HFF-Myc (cell line): Measurements from ENCODE around the gene RTF2.

ENCODE experiments used
- DNase-seq: peaks from one replicate; pipeline ENCODE4 v3.0.0-alpha.2; 2011; ENCODE audit warnings: low read depth; ENCODE audit errors: extremely low read depth
- H3K4me3 ChIP-seq: replicated peaks from 2 replicates; pipeline ENCODE4 v1.5.1; 2011; ENCODE audit warnings: low read depth, mild to moderate bottlenecking, control low read depth, low read length
- CTCF ChIP-seq: IDR thresholded peaks from 2 replicates; pipeline ENCODE4 v1.5.1; 2012; ENCODE audit warnings: mild to moderate bottlenecking, low read depth, low read length, control low read depth; ENCODE audit errors: missing control alignments

Gene RTF2

GRCh38 chr20:56453352-56453751 lies 15.1 kb upstream of the RTF2 start:
- no peak overlapping the region for H3K4me3 ChIP-seq
- no peak for DNase-seq
- TF ChIP-seq CTCF = no peak

DNA sequence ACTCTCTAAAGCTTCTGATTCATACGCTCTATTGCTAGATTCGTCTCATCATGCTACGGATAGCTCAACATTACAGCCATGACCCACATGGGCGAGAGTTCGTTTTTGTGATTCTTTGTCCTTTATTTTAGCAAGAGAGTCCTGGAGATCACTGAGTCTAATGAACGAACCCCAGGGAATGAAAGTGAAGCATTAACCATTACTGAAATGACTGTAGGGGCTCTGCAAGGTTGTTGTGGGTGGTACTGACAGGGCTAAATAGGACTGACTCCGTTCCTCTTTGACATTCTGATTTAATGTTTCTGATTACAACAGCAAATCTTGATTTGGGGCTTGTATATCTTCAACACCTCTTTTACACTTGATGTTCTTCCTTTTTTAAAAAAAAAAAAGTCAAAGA lies 13.7 kb upstream of the RTF2 start:
- DNase-seq = no peak
- TF ChIP-seq CTCF = no peak
- H3K4me3 ChIP-seq = no peak overlapping the region

GRCh38 chr20:56458206-56458821 lies 10.1 kb upstream of the RTF2 start:
- DNase-seq = no peak
- no peak overlapping the region for H3K4me3 ChIP-seq
- no peak for TF ChIP-seq CTCF

- no peak overlapping the region for H3K4me3 ChIP-seq
- DNase-seq = no peak
- TF ChIP-seq CTCF = no peak
Observed at GRCh38 chr20:56460459-56460858, 8.0 kb upstream of the RTF2 start.

GRCh38 chr20:56461576-56461975 lies 6.9 kb upstream of the RTF2 start:
- no peak overlapping the region for H3K4me3 ChIP-seq
- TF ChIP-seq CTCF = no peak
- DNase-seq = no peak

- DNase-seq = no peak
- TF ChIP-seq CTCF = no peak
- no peak overlapping the region for H3K4me3 ChIP-seq
Observed at GRCh38 chr20:56463428-56463827, 5.0 kb upstream of the RTF2 start.

DNA sequence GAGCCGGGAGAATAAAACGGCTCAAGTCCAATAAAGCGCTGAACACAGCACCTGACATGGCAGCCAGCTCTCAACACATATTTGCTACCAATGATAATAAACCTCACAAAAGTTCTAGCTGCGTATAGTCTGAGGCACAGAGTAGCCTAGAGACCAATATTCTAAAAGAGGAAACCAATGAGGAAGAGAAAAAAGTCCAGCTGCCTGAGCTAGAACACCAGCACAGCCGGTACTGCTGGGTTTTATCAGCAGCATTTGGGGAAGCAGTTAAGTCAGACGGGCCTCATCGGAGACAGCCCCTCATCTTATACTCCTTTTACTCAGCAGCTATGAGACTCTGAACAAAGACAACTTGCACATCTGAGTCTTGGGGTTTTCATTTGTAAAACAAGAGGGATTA lies 2.4 kb upstream of the RTF2 start:
- DNase-seq = no peak
- H3K4me3 ChIP-seq = no peak overlapping the region
- no peak for TF ChIP-seq CTCF
